Motor neuron (in vitro differentiated cells): ENCODE measurements around the gene ITSN2. TPM values are rescaled to one million over a fixed set of nuclear protein-coding genes. Genes with fewer than 3 reads are reported as not detected.

Experiments used
- ATAC-seq, 8 experiments: fragments of 200-7000 bp; cut with Tn5 transposase; replicated peaks in 6 of 8; 2 replicates each; pipeline ENCODE4 v1.8.0; 2021; ENCODE audit warnings: mild to moderate bottlenecking in 8 of 8, moderate library complexity in 8 of 8
- H3K27ac ChIP-seq, 2 donors: fragments of 250-450 bp; sonication (Bioruptor Pico); 2 replicates each; pipeline ENCODE4 v1.9.0; 2021; ENCODE audit warnings: antibody characterized with exemption in 2 of 2, mild to moderate bottlenecking in 2 of 2, moderate library complexity in 1 of 2
- H3K4me1 ChIP-seq, 2 donors: fragments of 250-450 bp; sonication (Bioruptor Pico); replicated peaks in 1 of 2; 2 replicates each; pipeline ENCODE4 v1.6.1; 2021; ENCODE audit warnings: antibody characterized with exemption in 2 of 2, mild to moderate bottlenecking in 2 of 2, moderate library complexity in 1 of 2
- H3K4me3 ChIP-seq, 5 donors: fragments of 250-450 bp; sonication (Bioruptor Pico); 2 replicates each; pipeline ENCODE4 v1.9.0; 2021; ENCODE audit warnings: antibody characterized with exemption in 5 of 5, mild to moderate bottlenecking in 5 of 5, moderate library complexity in 4 of 5
- WGBS, 10 experiments: fragments of 450-650 bp; shearing (Covaris generic); methylation state at CpG; one replicate each; pipeline ENCODE4 v1.0.0; 2022; 5-methylcytosine and 5-hydroxymethylcytosine counted together
- in situ Hi-C, 9 experiments: fragments of 400-800 bp; cut with MboI; loops; one replicate each; pipeline ENCODE4 v1.15.0; 2021; ENCODE audit warnings: low sequenced_read_pairs in 9 of 9, low pct_unique_long_range_greater_than_20kb in 2 of 9; ENCODE audit not compliant: unreplicated experiment in 9 of 9
- total RNA-seq, 8 experiments: library from RNA; unstranded; fragments of 300-600 nt; gene quantifications; 2 replicates each; pipeline versions ENCODE4 v1.2.3 to v1.2.4, GENCODE V29; 2022

The ITSN2 gene
- total RNA-seq, 8 experiments from 2014 or later, result 5.1 to 41.5 (median 14.3) TPM

DNA sequence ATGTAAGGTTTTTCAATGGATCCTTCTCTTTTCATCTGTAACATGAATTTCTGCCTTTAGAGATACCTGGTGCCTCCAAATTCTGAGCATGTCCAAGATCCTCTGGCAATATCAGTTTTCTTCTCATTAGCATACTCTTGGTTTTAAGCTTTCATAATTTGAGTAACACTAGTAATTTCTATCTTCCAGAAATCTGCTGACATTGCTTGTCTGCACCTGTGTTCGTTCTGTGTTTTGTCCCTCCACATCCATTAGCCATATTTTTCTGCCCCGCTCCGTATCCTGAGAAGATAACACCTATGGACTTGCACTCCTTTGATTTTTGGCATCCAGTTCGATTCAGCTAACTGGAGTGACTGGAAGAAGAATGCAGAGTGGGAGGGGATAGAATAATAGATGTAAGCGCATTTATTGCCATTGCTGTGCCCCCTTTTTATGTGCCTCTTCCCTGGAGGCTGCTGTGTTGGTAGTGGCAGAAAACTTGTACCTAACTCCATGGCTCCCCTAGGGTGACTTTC is 32.3 kb upstream of the ITSN2 start:
- WGBS, 10 experiments, result 0 to 93% (median 67%) methylated on average over 1 to 5 of the region's 5 CpGs; no CpG with 5 or more reads in 1 of the 10 experiments
- no peak overlapping the region for H3K27ac ChIP-seq
- in situ Hi-C loops, result loop anchor here in 2 of 9 experiments (25.0 kb wide), 2 partner anchors 255 to 305 kb away; partner anchors contain the start of genes SF3B6 (in 1 of the 2) and TP53I3 (in 1 of the 2)

GRCh38 chr2:24385366-24385765 is 25.0 kb upstream of the ITSN2 start:
- in situ Hi-C loops, result loop anchor here in 2 of 9 experiments (25.0 kb wide), 2 partner anchors 248 to 298 kb away; partner anchors contain the start of genes SF3B6 (in 1 of the 2) and TP53I3 (in 1 of the 2)
- WGBS, 10 experiments, result 94 to 100% methylated on average over 2 of the region's 2 CpGs; no CpG with 5 or more reads in 8 of the 10 experiments
- Histone ChIP-seq H3K4me3 (no peak overlapping the region), H3K27ac (no peak overlapping the region), H3K4me1 (no peaks in the 10 kb centered on the region)
- no peak for ATAC-seq

More for the DNA sequence above, 32.3 kb upstream of the ITSN2 start:
- no peak overlapping the region for H3K4me3 ChIP-seq
- no peaks in the 10 kb centered on the region for H3K4me1 ChIP-seq
- ATAC-seq, result peak in 1 of 8 experiments; percentile 17

- peak; percentile 75 to 98 (median 83) for ATAC-seq
- H3K27ac ChIP-seq, result no peak overlapping the region
- no peak overlapping the region for H3K4me3 ChIP-seq
- H3K4me1 ChIP-seq, result no peaks in the 10 kb centered on the region
- WGBS, 10 experiments, result 13 to 80% (median 41%) methylated on average over 1 to 6 of the region's 10 CpGs; no CpG with 5 or more reads in 3 of the 10 experiments
- in situ Hi-C loops, result loop anchor here in 2 of 9 experiments (25.0 kb wide), 2 partner anchors 245 to 295 kb away; partner anchors contain the start of genes SF3B6 (in 1 of the 2) and TP53I3 (in 1 of the 2)
These were observed 22.2 kb upstream of the ITSN2 start for GRCh38 chr2:24382363-24383073.

GRCh38 chr2:24380820-24381219 is 20.5 kb upstream of the ITSN2 start:
- in situ Hi-C loops, result loop anchor here in 2 of 9 experiments (25.0 kb wide), 2 partner anchors 244 to 294 kb away; partner anchors contain the start of genes SF3B6 (in 1 of the 2) and TP53I3 (in 1 of the 2)
- Histone ChIP-seq H3K27ac (no peak overlapping the region), H3K4me3 (no peak overlapping the region), H3K4me1 (no peaks in the 10 kb centered on the region)
- ATAC-seq, result no peak
- 94 to 100% methylated on average over 1 to 2 of the region's 2 CpGs; no CpG with 5 or more reads in 8 of the 10 experiments for WGBS, 10 experiments

DNA sequence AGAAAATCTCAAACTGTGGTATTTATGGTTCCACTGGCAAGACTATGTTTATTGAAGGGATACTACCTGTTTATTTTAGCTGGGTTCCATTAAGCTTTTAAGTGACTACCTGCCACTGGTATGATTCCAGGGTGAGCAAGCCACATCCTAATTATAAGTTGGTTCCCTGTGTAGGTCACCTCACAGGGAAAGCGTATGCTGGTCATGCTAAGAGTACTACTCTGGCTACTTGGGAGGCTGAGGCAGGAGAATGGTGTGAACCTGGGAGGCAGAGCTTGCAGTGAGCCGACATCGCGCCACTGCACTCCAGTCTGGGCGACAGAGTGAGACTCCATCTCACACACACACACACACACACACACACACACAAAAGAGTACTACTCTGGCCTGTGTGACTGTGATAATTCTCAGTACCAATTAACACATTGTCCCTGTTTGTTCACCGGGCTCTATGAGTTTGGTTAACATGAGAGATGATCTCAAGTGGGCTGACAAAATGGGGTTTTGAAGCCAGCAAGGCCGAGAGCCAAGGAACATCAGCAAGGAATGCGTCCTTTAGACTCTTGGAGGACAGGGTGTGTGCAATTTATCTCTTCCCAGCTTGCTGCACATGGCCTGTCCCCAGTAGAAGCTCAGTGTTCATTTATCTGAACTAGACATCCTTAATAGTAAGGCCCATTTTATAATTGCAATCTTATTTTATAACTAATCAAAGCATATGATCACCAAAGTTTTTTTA is 15.2 kb upstream of the ITSN2 start:
- 42 to 100% (median 80%) methylated on average over 1 to 7 of the region's 8 CpGs; no CpG with 5 or more reads in 2 of the 10 experiments for WGBS, 10 experiments
- no peak for ATAC-seq
- in situ Hi-C loops, result loop anchor here in 2 of 9 experiments (25.0 kb wide), 2 partner anchors 238 to 288 kb away; partner anchors contain the start of genes SF3B6 (in 1 of the 2) and TP53I3 (in 1 of the 2)
- no peak overlapping the region for H3K4me3 ChIP-seq
- no peak overlapping the region for H3K27ac ChIP-seq
- H3K4me1 ChIP-seq, result no peaks in the 10 kb centered on the region

- WGBS, 10 experiments, result 0 to 100% (median 54%) methylated on average over 1 to 3 of the region's 4 CpGs; no CpG with 5 or more reads in 4 of the 10 experiments
- in situ Hi-C loops, result loop anchor here in 1 of 9 experiments (25.0 kb wide), 1 partner anchor 262 kb away; the partner anchor contains the start of genes FAM228B and PFN4
- ATAC-seq, result no peak
These were observed 14.0 kb upstream of the ITSN2 start for GRCh38 chr2:24374301-24374700.

GRCh38 chr2:24372033-24372432 is 11.7 kb upstream of the ITSN2 start:
- in situ Hi-C loops, result loop anchor here in 1 of 9 experiments (25.0 kb wide), 1 partner anchor 260 kb away; the partner anchor contains the start of genes FAM228B and PFN4
- ATAC-seq, result no peak
- Histone ChIP-seq H3K27ac (no peak overlapping the region), H3K4me3 (no peak overlapping the region), H3K4me1 (no peaks in the 10 kb centered on the region)
- WGBS, 10 experiments, result 80 to 86% (median 83%) methylated on average over 2 to 7 of the region's 7 CpGs; no CpG with 5 or more reads in 6 of the 10 experiments

More at GRCh38 chr2:24374301-24374700, 14.0 kb upstream of the ITSN2 start:
- Histone ChIP-seq H3K27ac (no peak overlapping the region), H3K4me1 (no peaks in the 10 kb centered on the region), H3K4me3 (no peak overlapping the region)

DNA sequence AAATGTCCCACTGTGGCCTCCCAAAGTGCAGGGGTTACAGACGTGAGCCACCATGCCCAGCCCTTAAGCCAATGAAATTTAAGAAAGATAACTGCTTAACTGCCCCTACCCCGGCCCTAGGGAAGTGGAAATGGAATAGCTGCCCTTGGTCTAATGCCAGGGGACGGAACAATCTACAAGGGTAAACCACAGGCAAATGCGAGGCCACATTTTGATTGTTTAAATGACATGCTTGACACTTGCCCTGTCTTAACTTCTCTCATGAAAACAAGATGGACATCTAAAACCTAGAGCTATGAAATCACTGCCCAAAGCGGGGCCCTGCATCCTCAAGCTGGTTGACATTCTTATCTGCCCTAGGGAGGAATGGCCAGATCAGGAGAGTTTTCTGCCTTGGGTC is 5.5 kb upstream of the ITSN2 start:
- Histone ChIP-seq H3K27ac (no peak overlapping the region), H3K4me1 (no peaks in the 10 kb centered on the region), H3K4me3 (no peak overlapping the region)
- in situ Hi-C loops, result loop anchor here in 1 of 9 experiments (25.0 kb wide), 1 partner anchor 254 kb away; the partner anchor contains the start of genes FAM228B and PFN4
- no peak for ATAC-seq
- WGBS, 10 experiments, result 19 to 100% (median 35%) methylated on average over 2 to 5 of the region's 5 CpGs; no CpG with 5 or more reads in 3 of the 10 experiments

DNA sequence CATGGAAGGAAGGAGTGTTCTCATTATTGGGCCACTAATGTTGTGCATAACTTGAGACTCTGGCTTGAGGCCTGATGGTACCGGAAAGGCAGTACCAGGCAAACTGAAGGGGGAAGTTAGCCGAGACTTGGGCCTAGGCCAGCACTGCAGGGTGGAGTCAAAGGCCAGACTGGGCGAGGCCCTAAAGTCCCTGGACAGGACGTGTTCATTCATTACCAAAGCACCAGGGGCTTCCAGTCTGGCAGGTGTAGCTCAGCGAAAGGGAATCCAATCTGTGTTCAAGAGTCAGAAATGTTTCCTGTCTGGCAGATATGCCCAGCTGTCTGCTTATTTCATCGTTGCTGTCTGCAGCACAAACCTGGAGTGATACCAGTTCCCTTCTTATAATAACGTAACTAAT is 4.7 kb upstream of the ITSN2 start:
- Histone ChIP-seq H3K4me3 (no peak overlapping the region), H3K4me1 (no peaks in the 10 kb centered on the region), H3K27ac (no peak overlapping the region)
- 0 to 94% (median 30%) methylated on average over 1 to 5 of the region's 7 CpGs; no CpG with 5 or more reads in 3 of the 10 experiments for WGBS, 10 experiments
- in situ Hi-C loops, result loop anchor here in 1 of 9 experiments (25.0 kb wide), 1 partner anchor 253 kb away; the partner anchor contains the start of genes FAM228B and PFN4
- peak in 3 of 8 experiments; percentile 15 to 57 (median 42) for ATAC-seq

- WGBS, 10 experiments, result 82 to 100% (median 96%) methylated on average over 1 to 2 of the region's 2 CpGs; no CpG with 5 or more reads in 4 of the 10 experiments
- in situ Hi-C loops, result loop anchor here in 1 of 9 experiments (25.0 kb wide), 1 partner anchor 251 kb away; the partner anchor contains the start of genes FAM228B and PFN4
These were observed 3.0 kb upstream of the ITSN2 start for GRCh38 chr2:24363301-24363700.

GRCh38 chr2:24362253-24362652 is 1.9 kb upstream of the ITSN2 start:
- in situ Hi-C loops, result loop anchor here in 1 of 9 experiments (25.0 kb wide), 1 partner anchor 250 kb away; the partner anchor contains the start of genes FAM228B and PFN4
- H3K27ac ChIP-seq, result no peak overlapping the region
- no peak overlapping the region for H3K4me3 ChIP-seq
- no peaks in the 10 kb centered on the region for H3K4me1 ChIP-seq
- ATAC-seq, result no peak
- 82 to 100% (median 93%) methylated on average over 1 to 4 of the region's 4 CpGs; no CpG with 5 or more reads in 1 of the 10 experiments for WGBS, 10 experiments

More at GRCh38 chr2:24363301-24363700, 3.0 kb upstream of the ITSN2 start:
- no peak for ATAC-seq
- Histone ChIP-seq H3K4me1 (no peaks in the 10 kb centered on the region), H3K27ac (no peak overlapping the region), H3K4me3 (no peak overlapping the region)

DNA sequence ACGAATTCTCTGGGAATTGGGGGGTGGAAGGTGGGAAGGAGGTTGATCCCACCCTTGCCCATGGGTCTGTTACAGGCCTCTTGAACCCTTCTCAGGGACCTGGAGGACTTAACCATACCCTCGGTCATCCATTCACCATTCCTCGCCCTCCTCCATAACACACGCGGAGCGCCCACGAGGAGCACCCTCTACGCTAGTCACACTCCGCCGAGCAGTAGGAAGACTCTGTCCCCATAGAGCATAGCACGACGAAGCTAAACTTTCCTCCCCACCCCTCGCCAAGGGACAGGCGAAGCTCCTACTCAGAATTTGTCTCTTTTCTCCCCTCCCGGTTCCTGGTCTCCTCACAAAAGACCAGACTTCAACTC is 611 bp upstream of the ITSN2 start:
- Histone ChIP-seq H3K4me1 (no peaks in the 10 kb centered on the region), H3K4me3 (peak overlapping the region; percentile 60 to 89 (median 79)), H3K27ac (no peak overlapping the region)
- in situ Hi-C loops, result loop anchor here in 1 of 9 experiments (25.0 kb wide), 1 partner anchor 249 kb away; the partner anchor contains the start of genes FAM228B and PFN4
- WGBS, 10 experiments, result 70 to 100% (median 92%) methylated on average over 2 to 7 of the region's 15 CpGs; no CpG with 5 or more reads in 6 of the 10 experiments
- ATAC-seq, result no peak
